Astrocyte (in vitro differentiated cells and primary cell): ENCODE results near the gene HSD3B2. TPM values are rescaled to one million over a fixed set of nuclear protein-coding genes. Genes with fewer than 3 reads are reported as not detected.

Experiments used
- DNase-seq: peaks from one replicate; pipeline ENCODE4 v3.0.0-alpha.2; 2010; ENCODE audit warnings: low read depth
- FAIRE-seq: peaks from 2 replicates; lab custom pipeline; 2011; peaks lifted over from hg19 to GRCh38; lab: Jason Lieb, UNC
- H2AFZ ChIP-seq: 2 replicates; pipeline ENCODE4 v1.6.0; 2012; ENCODE audit warnings: low read depth, low read length, inconsistent platforms
- H3K27ac ChIP-seq: 2 replicates; pipeline ENCODE4 v1.5.1; 2011; ENCODE audit warnings: low read depth, low read length, inconsistent platforms
- H3K27me3 ChIP-seq: 2 replicates; pipeline ENCODE4 v1.6.0; 2011; ENCODE audit warnings: low read length, inconsistent platforms; ENCODE audit not compliant: insufficient read depth
- H3K36me3 ChIP-seq: 2 replicates; pipeline ENCODE4 v1.5.1; 2011; ENCODE audit warnings: low read length, inconsistent platforms; ENCODE audit not compliant: insufficient read depth
- H3K4me1 ChIP-seq: 2 replicates; pipeline ENCODE4 v1.5.1; 2011; ENCODE audit warnings: low read length, inconsistent platforms; ENCODE audit not compliant: insufficient read depth
- H3K4me2 ChIP-seq: 2 replicates; pipeline ENCODE4 v1.6.0; 2012; ENCODE audit warnings: low read length, inconsistent platforms
- H3K4me3 ChIP-seq: 2 replicates; pipeline ENCODE4 v1.5.1; 2011; ENCODE audit warnings: low read depth, mild to moderate bottlenecking, low read length, inconsistent platforms; ENCODE audit not compliant: insufficient read depth
- H3K79me2 ChIP-seq: 2 replicates; pipeline ENCODE4 v1.6.0; 2012; ENCODE audit warnings: mild to moderate bottlenecking, low read length, inconsistent platforms; ENCODE audit not compliant: insufficient read depth
- H3K9ac ChIP-seq: 2 replicates; pipeline ENCODE4 v1.6.0; 2012; ENCODE audit warnings: mild to moderate bottlenecking, low read length, inconsistent platforms
- H3K9me3 ChIP-seq: 2 replicates; pipeline ENCODE4 v1.5.1; 2012; ENCODE audit warnings: low read depth, mild to moderate bottlenecking, low read length, inconsistent platforms; ENCODE audit not compliant: insufficient read depth
- H4K20me1 ChIP-seq: 2 replicates; pipeline ENCODE4 v1.6.0; 2012; ENCODE audit warnings: low read length, inconsistent platforms; ENCODE audit not compliant: insufficient read depth
- H3K27ac Mint-ChIP-seq: one replicate; pipeline ENCODE4 v1.8.0; 2021; ENCODE audit warnings: mild to moderate bottlenecking, mixed read lengths; ENCODE audit not compliant: unreplicated experiment
- H3K27me3 Mint-ChIP-seq: one replicate; pipeline ENCODE4 v1.8.0; 2021; ENCODE audit warnings: low read depth, mixed read lengths; ENCODE audit not compliant: unreplicated experiment
- H3K36me3 Mint-ChIP-seq: one replicate; pipeline ENCODE4 v1.8.0; 2021; ENCODE audit warnings: low read depth, mixed read lengths; ENCODE audit not compliant: unreplicated experiment
- H3K4me1 Mint-ChIP-seq: one replicate; pipeline ENCODE4 v1.8.0; 2021; ENCODE audit warnings: low read depth, mixed read lengths; ENCODE audit not compliant: unreplicated experiment
- H3K4me3 Mint-ChIP-seq: one replicate; pipeline ENCODE4 v1.8.0; 2021; ENCODE audit warnings: mild to moderate bottlenecking, moderate library complexity, mixed read lengths; ENCODE audit not compliant: unreplicated experiment
- H3K9me3 Mint-ChIP-seq: one replicate; pipeline ENCODE4 v1.8.0; 2021; ENCODE audit warnings: mild to moderate bottlenecking, mixed read lengths; ENCODE audit not compliant: unreplicated experiment
- CTCF ChIP-seq: IDR thresholded peaks from 2 replicates; pipeline ENCODE4 v1.5.1; 2011; ENCODE audit warnings: low read depth, mild to moderate bottlenecking, inconsistent platforms, low read length, moderate library complexity; ENCODE audit not compliant: insufficient read depth
- EZH2 ChIP-seq: IDR thresholded peaks from 2 replicates; pipeline ENCODE4 v1.6.1; 2012; ENCODE audit warnings: mild to moderate bottlenecking, low read length, inconsistent platforms; ENCODE audit not compliant: insufficient read depth
- total RNA-seq: library from RNA; stranded (reverse); gene quantifications from 2 replicates; pipeline ENCODE4 v1.2.1, GENCODE V29; 2021

Gene HSD3B2
- total RNA-seq, 1 donor from 2014 or later: not detected

- no peak overlapping the region for H3K27ac ChIP-seq
- no peaks in the 10 kb centered on the region for H3K79me2 ChIP-seq
- no peak overlapping the region for H3K4me3 ChIP-seq
- no peaks in the 10 kb centered on the region for H3K36me3 ChIP-seq
- H3K9me3 ChIP-seq: no peaks in the 10 kb centered on the region
- Mint-ChIP-seq H3K4me1 (no peaks in the 10 kb centered on the region), H3K27ac (no peak overlapping the region), H3K4me3 (no peak overlapping the region), H3K9me3 (peaks cover 5% of the 10 kb centered on the region), H3K36me3 (no peaks in the 10 kb centered on the region), H3K27me3 (no peaks in the 10 kb centered on the region)
- no peak overlapping the region for H3K9ac ChIP-seq
- no peaks in the 10 kb centered on the region for H4K20me1 ChIP-seq
- no peak for TF ChIP-seq EZH2
- TF ChIP-seq CTCF: no peak
- DNase-seq (no peak), FAIRE-seq (no peak)
- H3K4me2 ChIP-seq: no peak overlapping the region
- no peaks in the 10 kb centered on the region for H3K27me3 ChIP-seq
- no peak overlapping the region for H2AFZ ChIP-seq
- H3K4me1 ChIP-seq: no peaks in the 10 kb centered on the region
Measured at GRCh38 chr1:119404736-119405135, 10.2 kb upstream of the HSD3B2 start.

DNA sequence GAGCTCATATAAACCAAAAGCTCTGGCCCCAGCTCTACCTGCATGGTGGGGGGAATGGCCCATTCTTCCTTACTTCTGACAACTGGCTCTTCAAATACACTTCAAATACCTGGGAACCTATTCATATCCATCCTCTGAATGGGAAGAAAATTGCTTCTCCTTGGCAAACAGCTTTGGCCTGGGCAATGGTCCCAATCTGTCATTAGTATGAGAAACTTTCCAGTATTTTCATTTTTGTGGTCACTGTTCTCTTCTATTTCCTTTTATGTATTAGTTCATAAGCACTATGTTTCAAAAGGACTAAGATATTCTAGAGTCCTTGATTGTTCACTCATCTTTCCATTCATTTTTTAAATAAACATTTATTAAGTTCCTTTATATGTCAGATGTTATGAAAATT, 5.2 kb upstream of the HSD3B2 start:
- H2AFZ ChIP-seq: no peak overlapping the region
- H3K36me3 ChIP-seq: no peaks in the 10 kb centered on the region
- no peak overlapping the region for H3K4me3 Mint-ChIP-seq
- no peaks in the 10 kb centered on the region for H3K4me1 Mint-ChIP-seq
- no peak overlapping the region for H3K4me2 ChIP-seq
- H3K27me3 Mint-ChIP-seq: no peaks in the 10 kb centered on the region
- no peak overlapping the region for H3K4me3 ChIP-seq
- H3K27me3 ChIP-seq: no peaks in the 10 kb centered on the region
- no peaks in the 10 kb centered on the region for H3K4me1 ChIP-seq
- peak; percentile 58 for DNase-seq
- FAIRE-seq: no peak
- H3K79me2 ChIP-seq: no peaks in the 10 kb centered on the region
- H3K9me3 ChIP-seq: no peaks in the 10 kb centered on the region
- H3K9ac ChIP-seq: no peak overlapping the region
- TF ChIP-seq EZH2: no peak
- no peak overlapping the region for H3K27ac ChIP-seq
- peaks cover 5% of the 10 kb centered on the region for H3K9me3 Mint-ChIP-seq
- no peak overlapping the region for H3K27ac Mint-ChIP-seq
- H3K36me3 Mint-ChIP-seq: no peaks in the 10 kb centered on the region
- H4K20me1 ChIP-seq: no peaks in the 10 kb centered on the region

DNA sequence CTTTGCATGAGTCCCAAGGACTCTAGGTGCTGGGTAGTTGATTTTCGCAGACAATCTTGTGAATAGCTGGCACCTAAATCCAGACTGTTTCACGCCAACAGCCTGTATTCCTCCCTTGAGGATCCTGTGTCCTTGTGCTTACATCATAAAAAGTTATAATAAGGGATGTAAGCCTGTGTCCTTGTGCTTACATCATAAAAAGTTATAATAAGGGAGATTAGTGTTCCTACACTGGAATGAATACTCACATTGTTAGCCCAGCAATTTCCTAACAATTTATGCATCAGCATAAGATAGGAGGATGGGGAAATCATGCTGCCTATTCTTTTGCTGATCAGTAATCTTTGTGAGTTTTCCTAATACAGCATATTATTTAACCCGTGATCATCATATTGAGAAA, 4.0 kb upstream of the HSD3B2 start:
- Mint-ChIP-seq H3K9me3 (peaks cover 4% of the 10 kb centered on the region), H3K4me1 (no peaks in the 10 kb centered on the region), H3K27ac (no peak overlapping the region), H3K36me3 (no peaks in the 10 kb centered on the region), H3K4me3 (no peak overlapping the region), H3K27me3 (peaks cover 3% of the 10 kb centered on the region)
- Histone ChIP-seq H3K79me2 (no peaks in the 10 kb centered on the region), H3K27me3 (no peaks in the 10 kb centered on the region), H4K20me1 (no peaks in the 10 kb centered on the region), H3K9me3 (no peaks in the 10 kb centered on the region), H3K4me1 (no peaks in the 10 kb centered on the region), H3K9ac (no peak overlapping the region), H3K36me3 (no peaks in the 10 kb centered on the region), H3K4me2 (no peak overlapping the region), H3K27ac (no peak overlapping the region), H2AFZ (no peak overlapping the region), H3K4me3 (no peak overlapping the region)
- DNase-seq (no peak), FAIRE-seq (no peak)
- TF ChIP-seq CTCF (no peak), EZH2 (no peak)
